HG02852 (cell line): Measurements from ENCODE around the gene CMC2.

Experiments used
- ATAC-seq: cut with Tn5 transposase; IDR thresholded peaks from one replicate; pipeline ENCODE4 v1.9.1; 2021; ENCODE audit warnings: mild to moderate bottlenecking, moderate library complexity; ENCODE audit not compliant: unreplicated experiment

CMC2 gene

GRCh38 chr16:81003610-81004460, 2.9 kb downstream of the CMC2 start:
- ATAC-seq: no peak

- ATAC-seq: no peak
Observed at GRCh38 chr16:81003064-81003463, 3.6 kb downstream of the CMC2 start.

GRCh38 chr16:81001330-81001729, 5.4 kb downstream of the CMC2 start:
- no peak for ATAC-seq

GRCh38 chr16:81000873-81001272, 5.8 kb downstream of the CMC2 start:
- ATAC-seq: no peak

GRCh38 chr16:80997964-80998620, 8.6 kb downstream of the CMC2 start:
- ATAC-seq: no peak

- ATAC-seq: peak; percentile 40
Observed at GRCh38 chr16:80997139-80997798, 9.4 kb downstream of the CMC2 start.

- ATAC-seq: no peak
Observed at GRCh38 chr16:80996688-80997138, 10.0 kb downstream of the CMC2 start.

GRCh38 chr16:80994451-80994850, 12.2 kb downstream of the CMC2 start:
- no peak for ATAC-seq

- no peak for ATAC-seq
Observed at GRCh38 chr16:80993834-80994233, 12.9 kb downstream of the CMC2 start.

GRCh38 chr16:80993307-80993706, 13.4 kb downstream of the CMC2 start:
- no peak for ATAC-seq

GRCh38 chr16:80992676-80993293, 13.9 kb downstream of the CMC2 start:
- no peak for ATAC-seq

GRCh38 chr16:80991792-80992430, 14.8 kb downstream of the CMC2 start:
- no peak for ATAC-seq

GRCh38 chr16:80990978-80991377, 15.7 kb downstream of the CMC2 start:
- no peak for ATAC-seq

GRCh38 chr16:80990577-80990976, 16.1 kb downstream of the CMC2 start:
- ATAC-seq: no peak

GRCh38 chr16:80989801-80990200, 16.9 kb downstream of the CMC2 start:
- ATAC-seq: no peak

GRCh38 chr16:80988756-80989155, 17.9 kb downstream of the CMC2 start:
- ATAC-seq: no peak

- ATAC-seq: no peak
Observed at GRCh38 chr16:80986557-80986956, 20.1 kb downstream of the CMC2 start.

GRCh38 chr16:80985611-80986010, 21.1 kb downstream of the CMC2 start:
- no peak for ATAC-seq

GRCh38 chr16:80984124-80984892, 22.4 kb downstream of the CMC2 start:
- ATAC-seq: no peak

GRCh38 chr16:80982646-80983045, 24.0 kb downstream of the CMC2 start:
- ATAC-seq: no peak
